ENCODE measurements around the gene CPNE4.

CPNE4 gene

GRCh38 chr3:131797776-131798175, 237.0 kb downstream of the CPNE4 start:
- no peak overlapping the region for H2AFZ ChIP-seq (ENCODE audit: low read length)
- peak overlapping the region; percentile 83 for H3K4me2 ChIP-seq (ENCODE audit: low read depth, low read length, poor library complexity, severe bottlenecking)
- no peaks in the 10 kb centered on the region for H3K9me2 ChIP-seq (replicated peaks; ENCODE audit: low read depth, low read length)
- peak overlapping the region; percentile 46 for H3K4me3 ChIP-seq (ENCODE audit: low read length, poor library complexity, severe bottlenecking)
- peaks cover 6% of the 10 kb centered on the region; the same call in 1 of the 2 replicates for H3F3A ChIP-seq (ENCODE audit: low read depth)
- TF ChIP-seq, protein P1, sequence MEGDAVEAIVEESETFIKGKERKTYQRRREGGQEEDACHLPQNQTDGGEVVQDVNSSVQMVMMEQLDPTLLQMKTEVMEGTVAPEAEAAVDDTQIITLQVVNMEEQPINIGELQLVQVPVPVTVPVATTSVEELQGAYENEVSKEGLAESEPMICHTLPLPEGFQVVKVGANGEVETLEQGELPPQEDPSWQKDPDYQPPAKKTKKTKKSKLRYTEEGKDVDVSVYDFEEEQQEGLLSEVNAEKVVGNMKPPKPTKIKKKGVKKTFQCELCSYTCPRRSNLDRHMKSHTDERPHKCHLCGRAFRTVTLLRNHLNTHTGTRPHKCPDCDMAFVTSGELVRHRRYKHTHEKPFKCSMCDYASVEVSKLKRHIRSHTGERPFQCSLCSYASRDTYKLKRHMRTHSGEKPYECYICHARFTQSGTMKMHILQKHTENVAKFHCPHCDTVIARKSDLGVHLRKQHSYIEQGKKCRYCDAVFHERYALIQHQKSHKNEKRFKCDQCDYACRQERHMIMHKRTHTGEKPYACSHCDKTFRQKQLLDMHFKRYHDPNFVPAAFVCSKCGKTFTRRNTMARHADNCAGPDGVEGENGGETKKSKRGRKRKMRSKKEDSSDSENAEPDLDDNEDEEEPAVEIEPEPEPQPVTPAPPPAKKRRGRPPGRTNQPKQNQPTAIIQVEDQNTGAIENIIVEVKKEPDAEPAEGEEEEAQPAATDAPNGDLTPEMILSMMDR (conservative IDR thresholded peaks at IDR 0.05; ENCODE audit: low read length) = no peak
- no peaks in the 10 kb centered on the region for H3K36me3 ChIP-seq (ENCODE audit: insufficient read depth, low read length)
- no peaks in the 10 kb centered on the region for H4K20me1 ChIP-seq (ENCODE audit: insufficient read depth, low read length, poor library complexity, severe bottlenecking)
- peaks cover 38% of the 10 kb centered on the region for H3K4me1 ChIP-seq (ENCODE audit: insufficient read depth, low read length, poor library complexity, severe bottlenecking)
- H3K27me3 ChIP-seq (ENCODE audit: insufficient read depth, low read length, poor library complexity, severe bottlenecking) = no peaks in the 10 kb centered on the region
- no peak overlapping the region for H3K9ac ChIP-seq (ENCODE audit: low read depth, low read length, poor library complexity, severe bottlenecking)
- H3K79me2 ChIP-seq (ENCODE audit: insufficient read depth, low read length) = no peaks in the 10 kb centered on the region
- H3K9me3 ChIP-seq (ENCODE audit: insufficient read depth, low read depth, low read length) = no peaks in the 10 kb centered on the region

DNA sequence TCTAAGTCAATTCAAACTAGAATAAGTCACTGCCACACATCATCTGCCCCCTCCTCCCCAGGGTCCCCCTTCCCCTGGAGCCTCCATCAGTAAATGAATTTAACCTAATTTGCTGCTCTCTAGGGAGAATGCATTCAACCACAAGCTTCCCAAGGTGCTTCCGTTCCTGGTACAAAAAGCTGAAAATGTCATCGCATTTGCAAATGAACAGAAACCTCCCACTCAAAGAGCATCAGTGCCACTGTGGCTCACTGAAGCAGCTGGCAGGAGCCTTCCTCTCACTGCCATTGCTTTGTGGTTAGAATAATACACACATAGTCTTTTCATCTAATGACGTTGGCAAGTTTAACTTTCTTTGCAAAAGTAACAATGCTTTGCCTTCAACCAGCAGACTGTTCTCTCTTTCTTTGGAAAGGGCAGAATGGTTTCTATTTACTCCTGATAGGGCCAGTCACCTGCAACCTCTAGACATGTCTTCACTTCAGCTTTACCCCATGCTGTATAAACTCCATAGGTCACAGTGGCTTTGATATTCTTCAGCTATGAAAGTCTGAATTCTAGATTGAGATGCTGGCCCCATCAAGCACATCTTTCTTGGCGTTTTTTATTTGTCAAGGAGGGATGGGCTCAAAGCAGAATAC, 238.1 kb downstream of the CPNE4 start:
- peak overlapping the region; percentile 83 for H3K4me2 ChIP-seq (ENCODE audit: low read depth, low read length, poor library complexity, severe bottlenecking)
- TF ChIP-seq, protein P1 (conservative IDR thresholded peaks at IDR 0.05; ENCODE audit: low read length) = no peak
- TF ChIP-seq EZH2phosphoT487 (IDR thresholded peaks at IDR 0.05; ENCODE audit: borderline replicate concordance) = no peak
- H3K9ac ChIP-seq (ENCODE audit: low read depth, low read length, poor library complexity, severe bottlenecking) = no peak overlapping the region
- no peaks in the 10 kb centered on the region for H3K79me2 ChIP-seq (ENCODE audit: insufficient read depth, low read length)
- H3K4me1 ChIP-seq (ENCODE audit: insufficient read depth, low read length, poor library complexity, severe bottlenecking) = peaks cover 38% of the 10 kb centered on the region
- no peaks in the 10 kb centered on the region for H3K9me2 ChIP-seq (replicated peaks; ENCODE audit: low read depth, low read length)
- no peaks in the 10 kb centered on the region for H3K27me3 ChIP-seq (ENCODE audit: insufficient read depth, low read length, poor library complexity, severe bottlenecking)
- H4K20me1 ChIP-seq (ENCODE audit: insufficient read depth, low read length, poor library complexity, severe bottlenecking) = no peaks in the 10 kb centered on the region
- H3K36me3 ChIP-seq (ENCODE audit: insufficient read depth, low read length) = no peaks in the 10 kb centered on the region
- no peak overlapping the region for H2AFZ ChIP-seq (ENCODE audit: low read length)
- H3K9me3 ChIP-seq (ENCODE audit: insufficient read depth, low read depth, low read length) = no peaks in the 10 kb centered on the region
- peak overlapping the region; percentile 58 for H3K4me3 ChIP-seq (ENCODE audit: low read length, poor library complexity, severe bottlenecking)
- peaks cover 6% of the 10 kb centered on the region; the same call in 1 of the 2 replicates for H3F3A ChIP-seq (ENCODE audit: low read depth)

DNA sequence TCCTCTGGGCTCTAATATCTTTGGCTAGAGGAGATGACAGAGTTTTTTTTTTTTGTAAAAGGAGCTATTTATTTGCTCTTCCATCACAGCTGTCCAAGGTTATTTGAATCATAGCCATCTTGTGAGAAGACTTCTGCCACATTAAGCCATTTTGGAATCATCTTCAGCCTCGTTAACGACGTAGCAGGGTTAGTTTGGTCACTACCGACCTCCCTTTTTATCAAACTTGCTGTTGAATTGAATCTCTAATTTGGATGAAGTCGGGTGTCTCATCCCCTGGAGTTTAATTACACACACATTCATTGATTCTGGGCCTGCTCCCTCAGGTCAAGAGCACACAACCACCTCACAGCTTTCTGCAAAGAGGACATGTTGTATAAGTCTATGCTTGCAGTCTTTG, 238.7 kb downstream of the CPNE4 start:
- no peaks in the 10 kb centered on the region for H3K9me3 ChIP-seq (ENCODE audit: insufficient read depth, low read depth, low read length)
- H3K27me3 ChIP-seq (ENCODE audit: insufficient read depth, low read length, poor library complexity, severe bottlenecking) = no peaks in the 10 kb centered on the region
- H2AFZ ChIP-seq (ENCODE audit: low read length) = no peak overlapping the region
- H3K9me2 ChIP-seq (replicated peaks; ENCODE audit: low read depth, low read length) = no peaks in the 10 kb centered on the region
- H4K20me1 ChIP-seq (ENCODE audit: insufficient read depth, low read length, poor library complexity, severe bottlenecking) = no peaks in the 10 kb centered on the region
- H3K4me2 ChIP-seq (ENCODE audit: low read depth, low read length, poor library complexity, severe bottlenecking) = peak overlapping the region; percentile 83
- H3K4me3 ChIP-seq (ENCODE audit: low read length, poor library complexity, severe bottlenecking) = peak overlapping the region; percentile 58
- H3K79me2 ChIP-seq (ENCODE audit: insufficient read depth, low read length) = no peaks in the 10 kb centered on the region
- no peaks in the 10 kb centered on the region for H3K36me3 ChIP-seq (ENCODE audit: insufficient read depth, low read length)
- peak overlapping the region; percentile 28 for H3K9ac ChIP-seq (ENCODE audit: low read depth, low read length, poor library complexity, severe bottlenecking)
- TF ChIP-seq EZH2phosphoT487 (IDR thresholded peaks at IDR 0.05; ENCODE audit: borderline replicate concordance) = no peak
- TF ChIP-seq, protein P1 (conservative IDR thresholded peaks at IDR 0.05; ENCODE audit: low read length) = no peak
- peaks cover 38% of the 10 kb centered on the region for H3K4me1 ChIP-seq (ENCODE audit: insufficient read depth, low read length, poor library complexity, severe bottlenecking)
- peaks cover 6% of the 10 kb centered on the region; the same call in 1 of the 2 replicates for H3F3A ChIP-seq (ENCODE audit: low read depth)
